ENCODE data around the gene C11orf91.
"Not testable (repeated sequence)": the region's sequence is repeated elsewhere in the genome, so short reads cannot be mapped to it uniquely, and the experiment has no call there.

C11orf91 gene

DNA sequence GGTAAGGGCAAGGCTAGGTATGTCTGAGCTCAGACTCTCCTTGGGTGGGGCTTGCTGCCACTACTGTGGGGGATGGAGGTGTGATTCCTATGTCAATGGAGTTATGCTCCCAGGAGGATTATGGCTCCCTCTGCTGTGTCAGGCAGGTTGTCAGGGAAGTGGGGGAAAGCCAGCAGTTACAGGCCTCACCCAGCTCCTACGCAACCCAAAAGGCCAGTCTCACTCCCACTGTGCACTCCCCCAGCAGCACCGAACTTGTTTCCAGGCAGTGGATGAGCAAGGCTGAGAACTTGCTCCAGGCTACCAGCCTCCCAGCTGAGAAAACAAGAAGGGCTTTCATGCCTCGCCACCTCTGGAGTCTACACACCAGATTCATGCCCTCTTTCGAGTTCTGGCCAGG lies 18.2 kb downstream of the C11orf91 start:
- TF ChIP-seq, protein P1, sequence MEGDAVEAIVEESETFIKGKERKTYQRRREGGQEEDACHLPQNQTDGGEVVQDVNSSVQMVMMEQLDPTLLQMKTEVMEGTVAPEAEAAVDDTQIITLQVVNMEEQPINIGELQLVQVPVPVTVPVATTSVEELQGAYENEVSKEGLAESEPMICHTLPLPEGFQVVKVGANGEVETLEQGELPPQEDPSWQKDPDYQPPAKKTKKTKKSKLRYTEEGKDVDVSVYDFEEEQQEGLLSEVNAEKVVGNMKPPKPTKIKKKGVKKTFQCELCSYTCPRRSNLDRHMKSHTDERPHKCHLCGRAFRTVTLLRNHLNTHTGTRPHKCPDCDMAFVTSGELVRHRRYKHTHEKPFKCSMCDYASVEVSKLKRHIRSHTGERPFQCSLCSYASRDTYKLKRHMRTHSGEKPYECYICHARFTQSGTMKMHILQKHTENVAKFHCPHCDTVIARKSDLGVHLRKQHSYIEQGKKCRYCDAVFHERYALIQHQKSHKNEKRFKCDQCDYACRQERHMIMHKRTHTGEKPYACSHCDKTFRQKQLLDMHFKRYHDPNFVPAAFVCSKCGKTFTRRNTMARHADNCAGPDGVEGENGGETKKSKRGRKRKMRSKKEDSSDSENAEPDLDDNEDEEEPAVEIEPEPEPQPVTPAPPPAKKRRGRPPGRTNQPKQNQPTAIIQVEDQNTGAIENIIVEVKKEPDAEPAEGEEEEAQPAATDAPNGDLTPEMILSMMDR (IDR thresholded peaks at IDR 0.05; ENCODE audit: insufficient read depth, low read length, poor library complexity, severe bottlenecking) = no peak
- no peak overlapping the region for H3K4me3 ChIP-seq (replicated peaks; ENCODE audit: low read depth, low read length)
- H3K36me3 ChIP-seq (ENCODE audit: control insufficient read depth, insufficient read depth, low read length) = no peaks in the 10 kb centered on the region
- DNase-seq (ENCODE audit: extremely low read depth, insufficient read length) = no peak
- H3K27me3 ChIP-seq (replicated peaks; ENCODE audit: control insufficient read depth, insufficient read depth, low read length) = no peaks in the 10 kb centered on the region

DNA sequence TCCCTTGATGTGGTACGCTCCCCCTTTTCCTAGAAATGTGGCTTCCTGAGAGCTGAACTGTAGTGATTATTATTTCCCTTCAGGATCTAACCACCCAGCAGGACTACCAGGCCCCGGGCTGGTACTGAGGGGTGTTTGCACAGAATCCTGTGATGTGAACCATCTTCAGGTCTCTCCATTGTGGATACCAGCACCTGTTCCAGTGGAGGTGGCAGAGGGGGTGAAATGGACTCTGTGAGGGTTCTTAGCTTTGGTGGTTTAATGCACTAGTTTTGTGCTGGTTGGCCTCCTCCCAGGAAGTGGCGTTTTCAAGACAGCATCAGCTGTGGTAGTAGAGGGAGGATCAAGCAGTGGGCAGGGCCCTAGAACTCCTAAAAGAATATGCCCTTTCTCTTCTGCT lies 18.6 kb downstream of the C11orf91 start:
- TF ChIP-seq, protein P1 (IDR thresholded peaks at IDR 0.05; ENCODE audit: insufficient read depth, low read length, poor library complexity, severe bottlenecking) = no peak
- no peak for DNase-seq (ENCODE audit: extremely low read depth, insufficient read length)
- Histone ChIP-seq H3K4me3 (replicated peaks; ENCODE audit: low read depth, low read length) (no peak overlapping the region), H3K27me3 (replicated peaks; ENCODE audit: control insufficient read depth, insufficient read depth, low read length) (no peaks in the 10 kb centered on the region), H3K36me3 (ENCODE audit: control insufficient read depth, insufficient read depth, low read length) (no peaks in the 10 kb centered on the region)

DNA sequence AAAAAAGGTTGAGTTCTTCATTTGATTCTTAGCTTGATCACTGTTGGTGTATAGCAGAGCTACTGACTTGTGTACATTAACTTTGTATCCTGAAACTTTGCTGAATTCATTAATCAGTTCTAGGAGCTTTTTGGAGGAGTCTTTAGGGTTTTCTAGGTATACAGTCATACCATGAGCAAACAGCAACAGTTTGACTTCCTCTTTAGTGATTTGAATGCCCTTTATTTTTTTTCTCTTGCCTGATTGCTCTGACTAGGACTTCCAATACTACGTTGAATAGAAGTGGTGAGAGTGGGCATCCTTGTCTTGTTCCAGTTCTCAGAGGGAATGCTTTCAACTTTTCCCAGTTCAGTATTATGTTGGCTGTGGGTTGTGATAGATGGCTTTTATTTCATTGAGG lies 22.0 kb downstream of the C11orf91 start:
- not testable (repeated sequence) for DNase-seq (ENCODE audit: extremely low read depth, insufficient read length); H3K36me3 ChIP-seq (ENCODE audit: control insufficient read depth, insufficient read depth, low read length); H3K27me3 ChIP-seq (replicated peaks; ENCODE audit: control insufficient read depth, insufficient read depth, low read length); H3K4me3 ChIP-seq (replicated peaks; ENCODE audit: low read depth, low read length)

DNA sequence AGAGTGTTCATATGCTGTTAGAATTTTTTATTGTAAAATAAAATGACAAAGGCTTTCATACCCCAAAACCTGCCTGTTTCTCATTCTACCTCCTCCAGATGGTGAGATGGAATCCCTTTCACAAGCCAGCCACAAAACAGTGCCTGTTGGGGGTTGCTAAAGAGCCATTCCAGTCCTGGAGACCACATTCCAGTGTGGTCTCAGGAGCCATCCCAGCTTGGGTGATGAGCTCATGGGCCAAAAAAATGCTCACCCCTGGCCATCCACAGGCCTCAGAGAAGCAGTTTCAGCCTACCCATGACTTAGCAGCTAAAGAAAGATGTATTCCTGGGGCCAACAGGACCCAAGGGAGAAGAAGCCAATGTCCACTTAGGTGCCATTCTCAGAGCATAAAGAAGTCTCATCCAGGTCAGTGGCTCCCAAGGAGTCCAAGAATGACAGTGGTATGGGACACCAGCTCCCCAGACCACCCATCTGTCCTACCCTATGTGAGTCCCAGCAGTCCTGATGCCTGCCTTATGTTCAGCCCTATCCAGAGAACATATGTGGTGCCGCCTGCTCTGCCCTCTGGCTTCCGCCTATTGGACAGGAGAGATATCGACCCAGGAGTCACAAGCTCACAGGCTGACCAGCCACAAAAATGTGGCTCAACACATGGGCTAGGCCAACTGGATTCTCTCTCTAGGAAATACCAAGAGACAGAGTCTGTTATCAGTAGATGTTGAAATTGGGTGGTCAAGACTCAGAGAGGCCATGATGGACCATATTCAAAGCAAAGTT lies 26.4 kb downstream of the C11orf91 start:
- Histone ChIP-seq H3K27me3 (replicated peaks; ENCODE audit: control insufficient read depth, insufficient read depth, low read length) (no peaks in the 10 kb centered on the region), H3K4me3 (replicated peaks; ENCODE audit: low read depth, low read length) (no peak overlapping the region), H3K36me3 (ENCODE audit: control insufficient read depth, insufficient read depth, low read length) (no peaks in the 10 kb centered on the region)
- DNase-seq (ENCODE audit: extremely low read depth, insufficient read length) = no peak
- TF ChIP-seq, protein P1 (IDR thresholded peaks at IDR 0.05; ENCODE audit: insufficient read depth, low read length, poor library complexity, severe bottlenecking) = no peak

DNA sequence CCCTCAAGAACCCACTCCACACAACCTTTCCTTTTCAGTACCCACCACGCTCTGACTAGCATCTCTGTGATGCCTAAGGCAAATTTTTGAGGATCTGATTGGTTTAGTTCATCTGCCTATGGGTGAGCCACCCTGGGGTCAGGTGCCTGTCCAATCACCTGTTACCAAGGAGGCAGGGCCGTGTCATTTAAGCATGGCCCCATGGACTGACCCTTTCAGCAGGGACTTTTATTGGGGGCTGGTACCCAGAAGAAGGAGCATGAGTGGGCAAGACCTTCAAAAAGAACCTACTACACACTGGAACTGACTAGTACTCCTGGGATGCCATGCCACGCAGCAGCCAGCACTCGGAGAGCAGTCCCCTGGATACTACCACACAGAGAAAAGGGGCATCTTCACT lies 28.4 kb downstream of the C11orf91 start:
- H3K36me3 ChIP-seq (ENCODE audit: control insufficient read depth, insufficient read depth, low read length) = no peaks in the 10 kb centered on the region

DNA sequence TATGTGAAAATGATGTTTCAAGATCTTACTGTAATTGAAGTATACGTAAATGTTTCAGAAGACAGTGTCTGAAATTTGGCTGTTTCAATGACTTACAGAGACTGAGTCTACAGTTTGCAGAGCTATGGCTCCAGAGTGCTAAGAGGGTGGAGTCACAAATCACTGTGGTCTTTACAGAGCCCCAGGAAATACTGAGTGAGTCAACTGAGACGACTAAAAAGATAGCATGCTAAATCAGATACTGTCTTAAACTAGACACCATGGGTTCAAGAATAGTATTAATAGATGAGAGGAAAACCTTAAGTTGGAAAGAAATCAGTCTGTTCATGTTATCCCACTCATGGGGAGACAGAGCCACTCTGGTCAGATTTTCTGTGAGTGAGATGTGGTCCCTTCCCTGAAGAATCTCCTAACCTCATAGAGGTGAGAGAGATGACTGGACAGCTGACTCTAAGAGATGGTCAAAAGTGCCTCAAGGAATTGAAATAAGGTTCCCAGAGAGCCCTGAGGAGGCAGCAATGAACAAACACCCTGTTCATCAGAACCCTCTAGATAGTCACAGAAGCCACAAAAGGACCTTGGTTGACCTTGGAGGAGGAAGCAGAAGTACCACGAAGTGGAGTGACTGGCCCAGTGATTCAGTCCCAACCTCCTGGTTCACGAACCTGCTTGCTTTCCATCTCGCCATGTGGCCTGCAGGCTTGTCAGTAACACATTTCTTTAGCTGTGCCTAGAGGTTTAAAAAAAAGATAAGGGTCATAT lies 30.2 kb downstream of the C11orf91 start:
- no peaks in the 10 kb centered on the region for H3K27me3 ChIP-seq (replicated peaks; ENCODE audit: control insufficient read depth, insufficient read depth, low read length)
- DNase-seq (ENCODE audit: extremely low read depth, insufficient read length) = no peak
- H3K36me3 ChIP-seq (ENCODE audit: control insufficient read depth, insufficient read depth, low read length) = peaks cover 4% of the 10 kb centered on the region
- TF ChIP-seq, protein P1 (IDR thresholded peaks at IDR 0.05; ENCODE audit: insufficient read depth, low read length, poor library complexity, severe bottlenecking) = no peak
- no peak overlapping the region for H3K4me3 ChIP-seq (replicated peaks; ENCODE audit: low read depth, low read length)

More for the DNA sequence above, 28.4 kb downstream of the C11orf91 start:
- TF ChIP-seq, protein P1 (IDR thresholded peaks at IDR 0.05; ENCODE audit: insufficient read depth, low read length, poor library complexity, severe bottlenecking) = no peak
- Histone ChIP-seq H3K27me3 (replicated peaks; ENCODE audit: control insufficient read depth, insufficient read depth, low read length) (no peaks in the 10 kb centered on the region), H3K4me3 (replicated peaks; ENCODE audit: low read depth, low read length) (no peak overlapping the region)
- DNase-seq (ENCODE audit: extremely low read depth, insufficient read length) = no peak
